Measurements from ENCODE around the gene ZNF862.
A peak's percentile ranks its signal among the peaks of the same experiment; 100 is the strongest.

ZNF862 gene

DNA sequence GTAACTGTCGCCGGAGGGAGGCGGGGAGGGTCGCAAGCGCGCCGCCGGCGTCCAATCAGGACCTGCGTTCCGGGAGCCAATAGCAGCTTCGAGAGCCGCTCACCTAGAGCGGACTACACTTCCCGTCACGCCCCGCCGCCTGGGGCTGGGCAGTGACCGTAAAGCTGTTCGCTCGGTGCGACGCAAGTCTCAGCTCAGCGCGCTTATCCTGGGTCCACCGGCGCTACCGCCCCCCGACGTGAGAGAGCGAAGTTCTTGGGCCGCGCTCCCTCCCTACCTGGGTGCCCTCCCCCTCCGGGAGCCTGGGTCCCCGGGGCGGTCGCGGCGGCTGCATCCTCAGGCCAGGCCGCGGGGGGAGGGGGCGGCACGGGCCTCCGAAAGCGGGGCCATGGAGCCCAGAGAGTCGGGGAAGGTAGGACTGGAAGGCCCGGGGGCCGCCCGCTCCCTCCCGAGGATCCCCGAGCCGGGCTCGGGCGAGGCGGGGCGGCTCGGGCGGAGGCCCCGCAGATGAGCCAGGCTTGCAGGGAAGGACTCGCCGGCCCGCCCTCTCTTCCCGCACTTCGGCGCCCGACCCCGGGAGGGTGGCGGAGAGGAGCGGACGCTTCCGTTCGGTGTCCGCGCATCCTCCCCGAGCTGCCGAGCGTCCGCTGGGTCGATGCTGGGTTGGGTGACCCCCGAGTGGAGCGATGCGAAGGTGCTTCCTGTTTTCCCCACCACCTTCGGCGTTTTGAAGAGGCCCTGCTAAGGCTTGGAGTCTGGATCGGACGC is at the start of gene ZNF862:
TSS of gene ZNF862 (plus strand) at position 152 of the 768 bp plus-strand sequence. CDS start at position 389, 237 bp downstream.
- peak; percentile 99 for DNase-seq

DNA sequence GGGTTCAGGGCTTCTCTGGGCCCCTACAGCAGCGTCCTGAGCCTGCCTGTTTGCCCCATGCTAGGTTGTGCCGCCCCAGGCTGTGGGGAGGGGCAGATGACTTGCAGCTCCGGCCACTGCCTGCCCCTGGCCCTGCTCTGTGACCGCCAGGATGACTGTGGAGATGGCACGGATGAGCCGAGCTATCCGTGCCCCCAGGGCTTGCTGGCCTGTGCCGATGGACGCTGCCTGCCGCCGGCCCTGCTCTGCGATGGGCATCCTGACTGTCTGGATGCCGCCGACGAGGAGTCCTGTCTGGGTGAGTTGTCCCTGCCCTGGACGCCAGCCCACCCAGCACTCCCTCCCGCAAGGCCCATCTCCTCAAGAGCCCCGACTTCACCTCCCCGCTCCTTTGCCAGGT is 49.1 kb upstream of the ZNF862 start:
- DNase-seq = no peak

DNA sequence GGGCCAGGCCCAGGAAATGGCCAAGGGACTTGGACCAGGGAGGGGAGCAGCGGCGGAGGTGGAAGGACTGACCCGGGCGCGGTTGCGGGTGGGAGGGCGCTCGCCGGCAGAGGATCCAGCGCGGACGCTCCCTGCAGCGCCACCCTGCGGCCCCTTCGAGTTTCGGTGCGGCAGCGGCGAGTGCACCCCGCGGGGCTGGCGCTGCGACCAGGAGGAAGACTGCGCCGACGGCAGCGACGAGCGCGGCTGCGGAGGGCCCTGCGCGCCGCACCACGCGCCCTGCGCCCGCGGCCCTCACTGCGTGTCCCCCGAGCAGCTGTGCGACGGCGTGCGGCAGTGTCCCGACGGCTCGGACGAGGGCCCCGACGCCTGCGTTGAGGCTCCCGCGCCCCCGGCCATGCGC is 48.0 kb upstream of the ZNF862 start:
- DNase-seq = peak; percentile 42 to 74

DNA sequence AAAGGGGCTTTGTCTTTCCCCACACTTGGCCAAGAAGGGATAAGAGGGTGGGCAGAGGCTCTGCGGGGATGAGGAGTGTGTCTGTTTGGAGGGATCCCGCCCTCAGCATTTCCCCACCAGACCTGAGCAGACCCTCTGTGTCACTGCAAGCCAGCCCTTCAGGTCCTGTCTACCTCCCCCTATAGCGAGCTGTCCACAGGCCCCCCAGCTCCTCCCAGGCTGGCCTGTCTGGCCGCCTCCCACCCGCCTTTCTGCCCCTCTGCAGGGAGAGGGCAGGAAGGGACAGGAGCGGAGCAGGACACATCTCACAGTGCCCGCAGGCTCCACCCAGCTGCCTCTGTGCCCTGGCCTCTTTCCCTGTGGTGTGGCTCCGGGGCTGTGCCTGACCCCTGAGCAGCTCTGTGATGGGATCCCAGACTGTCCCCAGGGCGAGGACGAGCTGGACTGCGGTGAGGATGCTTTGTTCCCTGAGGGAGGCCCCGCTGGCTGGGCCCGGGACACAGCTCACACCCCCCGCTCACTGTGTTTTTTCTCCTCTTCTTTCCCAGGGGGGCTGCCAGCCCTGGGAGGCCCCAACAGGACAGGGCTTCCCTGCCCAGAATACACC is 47.3 kb upstream of the ZNF862 start:
- no peak for DNase-seq

DNA sequence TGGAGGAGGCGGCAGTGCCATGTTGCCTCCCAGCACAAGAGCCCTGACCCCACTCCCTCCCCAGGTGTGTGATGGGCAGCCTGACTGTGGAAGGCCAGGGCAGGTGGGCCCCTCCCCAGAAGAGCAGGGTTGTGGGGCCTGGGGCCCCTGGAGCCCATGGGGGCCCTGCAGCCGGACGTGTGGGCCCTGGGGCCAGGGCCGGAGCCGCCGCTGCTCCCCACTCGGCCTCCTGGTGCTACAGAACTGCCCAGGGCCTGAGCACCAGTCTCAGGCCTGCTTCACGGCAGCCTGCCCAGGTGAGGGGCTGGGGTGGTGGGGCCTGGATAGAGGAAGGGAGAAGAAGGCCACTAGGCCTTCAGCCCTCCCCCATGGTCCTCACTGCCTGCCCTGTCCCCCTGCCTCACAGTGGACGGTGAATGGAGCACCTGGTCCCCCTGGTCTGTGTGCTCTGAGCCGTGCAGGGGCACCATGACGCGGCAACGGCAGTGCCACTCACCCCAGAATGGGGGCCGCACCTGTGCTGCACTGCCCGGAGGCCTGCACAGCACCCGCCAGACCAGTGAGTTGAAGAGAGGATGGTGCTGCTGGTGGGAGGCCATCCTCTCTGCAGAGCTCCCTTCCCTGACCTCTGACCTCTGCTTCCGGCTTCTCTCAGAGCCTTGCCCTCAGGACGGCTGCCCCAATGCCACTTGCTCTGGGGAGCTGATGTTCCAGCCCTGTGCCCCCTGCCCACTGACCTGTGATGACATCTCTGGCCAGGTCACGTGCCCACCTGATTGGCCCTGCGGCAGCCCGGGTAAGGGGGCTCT is 46.6 kb upstream of the ZNF862 start:
- DNase-seq = no peak

DNA sequence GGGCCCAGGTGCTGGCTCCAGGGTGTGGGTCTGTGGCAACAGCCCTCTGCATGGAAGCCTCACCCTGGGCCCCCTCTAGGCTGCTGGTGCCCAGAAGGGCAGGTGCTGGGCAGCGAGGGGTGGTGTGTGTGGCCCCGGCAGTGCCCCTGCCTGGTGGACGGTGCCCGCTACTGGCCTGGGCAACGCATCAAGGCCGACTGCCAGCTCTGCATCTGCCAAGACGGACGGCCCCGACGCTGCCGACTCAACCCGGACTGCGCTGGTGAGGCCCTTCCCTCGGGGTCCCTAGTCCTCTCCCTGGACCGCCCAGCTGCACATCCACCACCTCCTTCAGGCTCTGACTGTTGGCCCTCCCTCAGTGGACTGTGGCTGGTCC is 46.0 kb upstream of the ZNF862 start:
- no peak for DNase-seq

DNA sequence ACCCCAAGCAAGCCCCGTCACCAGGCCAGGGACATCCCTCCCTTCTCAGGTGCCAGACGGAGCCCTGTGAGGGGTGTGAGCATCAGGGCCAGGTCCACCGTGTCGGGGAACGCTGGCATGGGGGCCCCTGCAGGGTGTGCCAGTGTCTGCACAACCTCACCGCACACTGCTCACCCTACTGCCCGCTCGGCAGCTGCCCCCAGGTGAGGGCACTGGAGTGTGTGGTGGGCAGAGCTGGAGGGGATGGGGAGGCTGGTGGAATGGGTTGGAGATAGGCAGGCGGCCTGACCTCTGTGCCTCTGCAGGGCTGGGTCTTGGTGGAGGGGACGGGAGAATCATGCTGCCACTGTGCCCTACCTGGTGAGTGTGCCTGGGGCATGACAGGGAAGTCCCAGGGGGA is 44.9 kb upstream of the ZNF862 start:
- DNase-seq = no peak

DNA sequence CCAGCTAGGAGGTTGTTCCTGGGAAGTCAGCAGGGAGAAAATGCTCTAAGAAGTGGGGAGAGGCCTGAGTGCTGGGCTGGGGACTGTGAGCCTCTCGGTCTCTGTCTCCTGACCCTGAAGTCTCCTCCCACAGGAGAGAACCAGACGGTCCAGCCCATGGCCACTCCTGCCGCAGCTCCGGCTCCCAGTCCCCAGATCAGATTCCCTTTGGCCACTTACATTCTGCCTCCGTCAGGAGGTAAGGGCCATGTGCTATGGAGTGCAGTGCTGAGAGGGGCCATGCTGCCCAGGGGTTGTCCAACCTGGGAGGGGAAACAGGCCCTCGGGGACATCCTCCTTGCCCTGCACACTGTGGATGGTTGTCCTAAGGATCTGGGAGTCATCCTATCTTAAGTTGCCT is 43.5 kb upstream of the ZNF862 start:
- no peak for DNase-seq

DNA sequence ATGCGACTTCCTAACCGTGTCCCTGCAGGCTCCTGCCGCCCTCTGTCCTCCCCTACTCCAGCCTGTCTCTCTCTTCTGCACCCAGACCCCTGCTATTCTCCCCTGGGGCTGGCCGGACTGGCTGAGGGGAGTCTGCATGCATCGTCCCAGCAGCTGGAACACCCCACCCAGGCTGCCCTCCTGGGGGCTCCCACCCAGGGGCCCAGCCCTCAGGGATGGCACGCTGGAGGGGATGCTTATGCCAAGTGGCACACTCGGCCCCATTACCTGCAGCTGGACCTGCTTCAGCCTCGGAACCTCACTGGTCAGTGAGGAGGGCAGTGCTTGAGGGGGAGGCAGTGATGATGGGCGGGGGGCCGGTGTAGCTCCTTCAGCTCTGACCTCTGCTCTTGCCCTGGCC is 43.0 kb upstream of the ZNF862 start:
- DNase-seq = no peak

DNA sequence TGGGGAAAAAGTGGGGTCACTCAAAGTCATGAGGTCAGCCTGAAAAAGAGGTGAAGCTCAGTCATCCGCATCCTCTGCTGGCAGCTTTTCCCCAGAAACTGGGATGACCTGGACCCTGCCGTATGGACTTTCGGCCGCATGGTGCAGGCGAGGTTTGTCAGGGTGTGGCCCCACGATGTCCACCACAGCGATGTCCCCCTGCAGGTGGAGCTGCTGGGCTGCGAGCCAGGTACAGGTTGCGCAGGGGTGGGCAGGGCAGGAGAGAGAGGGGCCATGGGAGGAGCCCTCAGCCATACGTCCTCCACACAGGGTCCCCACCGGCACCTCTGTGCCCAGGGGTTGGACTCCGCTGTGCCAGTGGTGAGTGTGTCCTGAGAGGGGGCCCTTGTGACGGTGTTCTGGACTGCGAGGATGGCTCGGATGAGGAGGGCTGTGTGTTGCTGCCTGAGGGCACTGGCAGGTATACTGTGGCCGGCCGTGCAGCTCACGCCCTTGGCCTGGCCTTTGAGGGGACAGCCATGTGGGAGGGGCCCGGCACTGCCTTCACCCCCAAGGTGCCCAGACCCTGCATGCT is 41.8 kb upstream of the ZNF862 start:
- no peak for DNase-seq

DNA sequence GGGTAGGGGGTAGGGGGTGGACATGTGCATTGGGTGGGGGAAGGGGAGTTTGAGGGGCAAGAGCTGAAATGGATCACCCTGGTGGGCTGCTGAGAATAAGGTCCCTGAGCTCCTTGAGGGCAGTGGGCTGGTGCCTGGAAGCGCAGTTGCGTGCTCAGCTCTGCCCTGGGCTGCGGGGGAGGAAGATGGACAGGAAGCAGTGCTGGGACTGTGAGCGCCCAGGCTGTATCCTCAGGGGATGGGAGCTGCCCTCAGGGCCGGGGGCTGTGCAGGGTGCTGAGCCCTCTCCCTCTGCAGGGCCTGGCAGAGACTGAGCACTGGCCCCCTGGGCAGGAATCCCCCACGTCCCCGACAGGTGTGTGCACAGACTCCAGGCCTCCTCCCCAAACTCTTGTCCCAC is 40.4 kb upstream of the ZNF862 start:
- DNase-seq = no peak

DNA sequence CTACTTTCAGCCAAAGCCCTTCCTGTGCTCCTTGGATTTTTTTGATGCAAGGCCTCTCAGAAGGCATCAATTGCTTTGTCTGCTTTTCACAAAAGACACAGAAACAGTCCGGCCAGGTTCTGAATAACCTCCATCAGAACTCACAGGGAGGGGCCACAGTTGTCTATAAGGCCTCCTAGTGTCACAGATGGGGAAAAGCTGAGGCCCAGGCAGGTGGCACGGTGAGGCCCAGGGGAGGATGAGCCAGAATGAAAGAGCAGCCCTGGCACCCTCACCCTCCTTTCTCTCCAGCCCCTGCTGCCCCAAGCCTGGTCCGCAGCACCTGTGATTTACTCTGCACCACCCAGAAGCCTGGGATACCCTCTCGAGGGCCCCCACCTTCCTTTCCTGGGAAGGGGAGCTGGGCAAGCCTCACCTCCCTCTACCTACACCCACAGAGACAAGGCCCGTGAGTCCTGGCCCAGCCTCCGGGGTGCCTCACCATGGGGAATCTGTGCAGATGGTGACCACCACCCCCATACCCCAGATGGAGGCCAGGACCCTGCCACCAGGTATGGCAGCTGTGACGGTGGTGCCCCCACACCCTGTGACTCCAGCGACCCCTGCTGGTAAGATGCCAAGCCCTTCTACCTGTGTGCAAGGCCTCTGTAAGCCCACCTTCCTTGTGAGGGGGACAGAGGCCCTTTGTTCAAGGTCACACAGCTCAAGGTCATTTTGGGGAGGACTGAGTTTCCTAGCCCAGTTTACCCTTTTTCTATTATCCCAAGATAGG is 38.6 kb upstream of the ZNF862 start:
- peak; percentile 46 to 53 for DNase-seq

DNA sequence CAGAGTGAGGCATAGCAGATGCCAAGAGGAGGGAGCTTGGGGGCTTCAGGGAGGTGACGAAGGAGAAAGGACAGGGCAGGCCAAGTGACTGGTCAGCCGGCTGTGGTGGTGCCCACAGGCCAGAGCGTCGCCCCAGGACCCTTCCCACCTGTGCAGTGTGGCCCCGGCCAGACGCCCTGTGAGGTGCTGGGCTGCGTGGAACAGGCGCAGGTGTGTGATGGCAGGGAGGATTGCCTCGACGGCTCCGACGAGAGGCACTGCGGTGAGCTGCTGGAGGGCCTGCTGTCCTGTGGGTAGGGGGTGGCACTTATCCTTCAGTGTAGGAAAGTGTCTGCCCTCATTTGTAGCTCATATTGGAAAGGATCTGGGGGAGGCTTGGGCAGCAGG is 38.0 kb upstream of the ZNF862 start:
- DNase-seq = no peak

DNA sequence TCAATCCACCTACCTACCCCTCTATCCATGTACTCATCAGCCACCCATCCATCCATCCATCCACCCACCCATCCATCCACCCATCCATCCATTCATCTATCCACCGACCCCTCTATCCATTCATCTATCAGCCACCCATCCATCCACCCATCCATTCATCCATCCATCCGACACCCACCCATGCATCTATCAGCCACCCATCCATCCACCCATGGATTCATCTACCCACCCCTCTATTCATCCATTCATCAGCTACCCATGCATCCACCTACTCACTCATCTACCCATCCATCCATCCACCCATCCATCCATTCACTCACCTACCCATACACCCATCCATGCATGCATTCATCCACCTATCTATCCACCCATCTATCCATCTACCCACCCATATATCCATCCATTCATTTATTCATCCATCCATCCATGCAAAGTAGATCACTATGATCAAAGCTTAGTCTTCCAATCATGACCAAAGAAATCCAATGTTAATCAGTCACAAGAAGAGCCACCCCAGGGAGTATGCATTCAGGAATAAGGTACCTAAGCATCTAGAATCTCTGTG is 37.1 kb upstream of the ZNF862 start:
- no peak for DNase-seq

DNA sequence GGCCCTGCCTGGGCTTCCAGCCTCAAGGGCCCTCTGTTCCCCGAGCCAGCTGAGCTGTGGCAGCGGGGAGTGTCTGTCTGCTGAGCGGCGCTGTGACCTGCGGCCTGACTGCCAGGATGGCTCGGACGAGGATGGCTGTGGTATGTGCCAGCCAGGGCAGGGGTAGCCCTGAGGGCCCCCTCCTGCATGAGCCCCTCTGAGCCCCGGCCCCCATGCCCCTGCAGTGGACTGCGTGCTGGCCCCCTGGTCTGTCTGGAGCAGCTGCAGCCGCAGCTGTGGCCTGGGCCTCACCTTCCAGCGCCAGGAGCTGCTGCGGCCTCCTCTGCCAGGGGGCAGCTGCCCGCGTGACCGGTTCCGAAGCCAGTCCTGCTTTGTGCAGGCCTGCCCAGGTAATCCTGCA is 36.4 kb upstream of the ZNF862 start:
- no peak for DNase-seq

DNA sequence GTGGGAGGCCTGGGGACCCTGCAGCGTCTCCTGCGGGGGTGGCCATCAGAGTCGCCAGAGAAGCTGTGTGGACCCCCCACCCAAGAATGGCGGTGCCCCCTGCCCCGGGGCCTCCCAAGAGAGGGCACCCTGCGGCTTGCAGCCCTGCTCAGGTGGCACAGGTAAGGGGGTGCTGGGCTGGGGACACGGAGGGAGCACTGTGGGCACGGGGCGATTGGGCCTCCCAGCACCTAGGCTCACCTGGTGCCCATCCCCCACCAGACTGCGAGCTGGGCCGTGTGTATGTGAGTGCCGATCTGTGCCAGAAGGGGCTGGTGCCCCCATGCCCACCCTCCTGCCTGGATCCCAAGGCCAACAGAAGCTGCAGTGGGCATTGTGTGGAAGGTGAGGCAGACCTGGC is 35.2 kb upstream of the ZNF862 start:
- no peak for DNase-seq

DNA sequence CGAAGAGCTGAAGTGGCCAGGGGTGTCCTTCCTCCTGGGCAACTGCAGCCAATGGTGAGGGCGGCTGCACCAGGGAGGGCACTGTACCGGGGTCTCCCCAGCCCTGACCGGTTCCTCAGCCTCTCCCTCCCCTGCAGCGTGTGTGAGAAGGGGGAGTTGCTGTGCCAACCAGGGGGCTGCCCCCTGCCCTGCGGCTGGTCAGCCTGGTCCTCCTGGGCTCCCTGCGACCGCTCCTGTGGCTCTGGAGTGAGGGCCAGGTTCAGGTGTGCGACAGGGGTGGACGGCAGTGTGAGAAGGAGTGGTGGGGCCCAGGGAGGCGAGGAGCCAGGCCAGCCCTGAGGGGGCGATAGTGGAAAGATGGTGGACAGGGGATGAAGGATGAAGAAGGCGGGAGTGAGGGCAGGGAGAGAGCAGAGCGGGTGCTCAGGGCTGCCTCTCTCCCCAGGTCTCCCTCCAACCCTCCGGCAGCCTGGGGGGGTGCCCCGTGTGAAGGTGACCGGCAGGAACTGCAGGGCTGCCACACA is 34.6 kb upstream of the ZNF862 start:
- no peak for DNase-seq

DNA sequence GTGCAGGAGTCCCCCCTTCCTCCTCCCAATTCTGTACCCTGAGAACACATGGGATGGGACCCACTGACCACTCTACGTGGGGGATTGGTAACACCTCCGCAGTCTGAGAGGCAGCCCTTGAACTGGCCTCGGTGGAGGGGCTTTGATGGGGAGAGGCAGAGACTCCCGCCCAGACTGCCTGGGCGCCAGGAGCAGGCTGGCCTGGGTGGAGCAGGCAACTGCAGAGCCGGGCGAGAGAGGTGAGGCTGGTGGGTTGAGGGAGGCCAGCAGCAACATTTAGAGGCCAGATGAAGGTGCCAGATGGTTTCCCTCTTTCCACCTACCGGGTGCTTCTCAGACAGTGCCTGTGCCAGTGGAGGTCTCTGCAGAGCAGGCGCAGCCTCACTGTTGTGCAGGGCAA is 34.1 kb upstream of the ZNF862 start:
- DNase-seq = no peak

DNA sequence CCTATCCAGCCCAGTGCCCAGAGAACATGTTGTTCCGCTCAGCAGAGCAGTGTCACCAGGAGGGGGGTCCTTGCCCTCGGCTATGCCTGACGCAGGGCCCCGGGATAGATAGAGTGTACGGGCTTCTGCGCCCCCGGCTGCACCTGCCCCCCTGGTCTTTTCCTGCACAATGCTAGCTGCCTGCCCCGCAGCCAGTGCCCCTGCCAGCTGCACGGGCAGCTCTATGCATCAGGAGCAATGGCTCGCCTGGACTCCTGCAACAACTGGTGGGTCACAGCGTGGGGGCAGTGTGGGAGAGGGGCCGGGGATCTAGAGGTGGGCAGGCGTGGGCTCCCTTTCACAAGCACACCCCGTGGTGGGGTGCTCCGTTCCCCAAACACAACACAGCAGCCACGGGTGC is 31.4 kb upstream of the ZNF862 start:
- DNase-seq = no peak

DNA sequence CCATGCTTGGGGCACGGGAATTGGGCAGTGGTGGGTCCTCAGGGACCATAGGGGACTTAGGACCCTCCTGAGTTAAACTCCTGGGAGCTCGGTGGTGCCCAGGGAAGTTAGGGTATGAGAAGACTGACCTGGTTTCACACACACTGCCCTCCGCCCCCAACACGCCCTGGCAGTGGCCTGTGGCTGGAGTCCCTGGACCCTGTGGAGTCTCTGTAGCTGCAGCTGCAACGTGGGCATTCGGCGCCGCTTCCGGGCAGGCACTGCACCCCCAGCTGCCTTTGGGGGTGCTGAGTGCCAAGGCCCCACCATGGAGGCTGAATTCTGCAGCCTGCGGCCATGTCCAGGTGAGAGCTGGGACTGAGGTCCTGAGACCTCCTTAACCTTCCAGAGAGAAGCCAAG is 29.9 kb upstream of the ZNF862 start:
- no peak for DNase-seq

DNA sequence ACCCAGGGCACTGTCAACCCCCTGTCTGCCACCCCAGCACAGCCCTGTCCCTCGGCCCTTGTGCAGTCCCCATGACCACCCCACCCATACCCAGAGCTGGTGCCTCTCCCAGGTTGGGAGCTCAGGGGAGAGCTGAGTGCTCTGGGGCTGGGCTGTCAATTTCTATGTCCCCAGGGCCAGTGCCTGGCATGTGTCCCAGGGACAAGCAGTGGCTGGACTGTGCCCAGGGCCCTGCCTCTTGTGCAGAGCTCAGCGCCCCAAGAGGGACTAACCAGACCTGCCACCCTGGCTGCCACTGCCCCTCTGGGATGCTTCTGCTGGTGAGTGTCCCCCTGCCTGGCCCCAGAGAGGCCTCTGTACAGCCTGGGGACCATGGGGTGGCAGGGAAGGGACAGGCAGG is 29.0 kb upstream of the ZNF862 start:
- no peak for DNase-seq

DNA sequence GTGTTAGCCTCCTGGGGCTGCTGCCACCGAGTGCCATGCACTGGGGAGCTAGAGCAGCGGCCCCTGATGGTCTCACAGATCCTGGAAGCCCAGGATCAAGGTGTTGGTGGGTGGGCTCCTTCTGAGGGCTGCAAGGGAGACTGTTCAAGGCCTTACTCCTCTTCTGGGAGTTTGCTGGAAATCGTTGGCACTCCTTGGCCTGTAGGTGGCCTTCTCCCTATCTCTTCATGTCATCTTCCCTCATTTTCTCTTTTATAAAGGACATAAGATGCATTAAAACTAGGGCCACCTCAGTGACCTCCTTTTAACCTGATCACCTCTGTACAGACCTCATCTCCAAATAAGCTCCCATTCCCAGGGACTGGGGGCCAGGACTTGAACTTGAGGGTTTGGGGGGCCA is 27.0 kb upstream of the ZNF862 start:
- DNase-seq = no peak

Data from NCI-H1930 (cell line).